ES-I3 (cell line): ENCODE data around the gene MAP10.

Experiments
- H3K36me3 ChIP-seq: 2 replicates; pipeline ENCODE4 v1.6.1; 2013; ENCODE audit warnings: mild to moderate bottlenecking, low read length, control low read depth, moderate library complexity; ENCODE audit not compliant: insufficient read depth
- H3K4me1 ChIP-seq: 2 replicates; pipeline ENCODE4 v1.6.1; 2013; ENCODE audit warnings: mild to moderate bottlenecking, control low read depth, low read length; ENCODE audit not compliant: insufficient read depth
- H3K9ac ChIP-seq: 2 replicates; pipeline ENCODE4 v1.6.1; 2013; ENCODE audit warnings: low read depth, mild to moderate bottlenecking, low read length, moderate library complexity
- H3K9me3 ChIP-seq: 2 replicates; pipeline ENCODE4 v1.6.1; 2013; ENCODE audit warnings: mild to moderate bottlenecking, low read length, moderate library complexity; ENCODE audit not compliant: control insufficient read depth, insufficient read depth

The MAP10 gene

DNA sequence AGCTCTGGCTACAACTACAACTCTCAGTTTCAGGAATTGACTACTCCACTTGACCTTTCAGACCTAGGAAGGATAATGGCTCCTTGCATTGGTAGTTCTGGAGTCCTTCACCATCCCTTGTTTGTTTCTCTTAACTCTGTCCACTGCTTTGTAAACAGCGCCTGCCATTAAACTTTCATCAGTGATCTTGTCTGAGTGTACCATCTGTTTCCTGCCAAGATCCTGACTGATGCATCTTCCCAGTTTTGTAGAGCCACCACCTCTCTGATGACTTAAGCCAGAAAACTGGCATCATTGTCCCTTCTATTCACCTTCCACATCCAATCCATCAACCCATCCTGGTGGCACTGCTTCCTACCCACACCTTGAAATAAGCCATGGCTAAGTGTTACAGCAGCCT is 15.2 kb downstream of the MAP10 start:
- Histone ChIP-seq H3K36me3 (no peaks in the 10 kb centered on the region), H3K4me1 (no peaks in the 10 kb centered on the region), H3K9ac (no peak overlapping the region), H3K9me3 (no peaks in the 10 kb centered on the region)

DNA sequence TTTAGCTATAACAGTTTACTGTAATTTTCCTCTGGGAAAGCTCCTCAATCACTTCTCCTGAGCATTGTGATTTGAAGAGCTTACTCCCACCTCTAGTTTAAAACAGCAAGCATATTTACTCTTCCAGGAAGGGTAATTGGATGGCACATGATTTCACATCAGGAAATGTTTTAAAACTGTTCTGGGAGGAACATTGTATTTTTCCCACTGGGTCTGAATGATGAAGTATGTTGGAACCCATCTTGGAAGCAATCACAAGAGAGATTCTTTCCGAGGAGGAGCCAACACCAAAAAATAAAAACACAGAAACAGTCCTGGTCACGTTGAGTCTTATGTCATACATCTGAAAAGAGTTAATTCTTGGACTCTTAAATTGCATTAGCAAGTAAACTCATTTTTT is 17.3 kb downstream of the MAP10 start:
- Histone ChIP-seq H3K9ac (no peak overlapping the region), H3K4me1 (no peaks in the 10 kb centered on the region), H3K9me3 (no peaks in the 10 kb centered on the region), H3K36me3 (no peaks in the 10 kb centered on the region)

DNA sequence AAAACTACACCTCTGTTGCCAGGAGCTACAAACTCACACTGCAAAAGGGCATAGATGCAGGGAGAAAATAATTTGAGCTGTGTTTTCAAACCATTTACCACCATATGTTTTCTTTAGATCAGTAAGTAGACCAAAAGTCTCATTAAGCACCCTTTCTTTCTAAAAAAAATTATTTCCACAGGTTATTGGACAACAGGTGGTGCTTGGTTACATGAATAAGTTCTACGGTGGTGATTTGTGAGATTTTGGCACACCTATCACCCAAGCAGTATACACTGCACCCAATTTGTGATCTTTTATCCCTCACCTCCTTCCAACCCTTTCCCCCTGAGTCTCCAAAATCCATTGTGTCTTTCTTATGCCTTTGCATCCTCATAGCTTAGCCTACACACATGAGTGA is 21.1 kb downstream of the MAP10 start:
- H3K9me3 ChIP-seq, result no peaks in the 10 kb centered on the region

DNA sequence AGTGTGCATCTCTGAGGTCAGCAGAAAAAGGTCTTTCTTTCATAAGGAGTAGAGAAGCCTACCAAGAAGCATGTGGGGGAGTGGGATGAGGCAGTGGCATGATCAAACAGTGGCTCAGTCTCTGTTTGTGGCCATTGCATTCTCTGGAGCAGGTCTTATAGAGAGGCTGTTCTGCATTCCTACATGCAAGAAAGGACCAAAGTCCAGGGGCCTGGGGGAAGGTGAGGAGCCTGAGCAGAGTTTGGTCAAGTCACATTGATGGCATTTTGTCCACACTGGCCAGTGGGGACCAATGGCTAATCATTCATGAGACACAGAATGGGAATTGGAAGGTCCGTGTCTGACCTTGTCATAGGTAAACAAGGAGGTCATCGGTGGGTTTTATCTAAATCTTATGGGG is 25.4 kb downstream of the MAP10 start:
- Histone ChIP-seq H3K4me1 (no peaks in the 10 kb centered on the region), H3K36me3 (no peaks in the 10 kb centered on the region), H3K9ac (no peak overlapping the region), H3K9me3 (no peaks in the 10 kb centered on the region)

More for the DNA sequence above, 21.1 kb downstream of the MAP10 start:
- H3K9ac ChIP-seq, result no peak overlapping the region
- no peaks in the 10 kb centered on the region for H3K4me1 ChIP-seq
- no peaks in the 10 kb centered on the region for H3K36me3 ChIP-seq

DNA sequence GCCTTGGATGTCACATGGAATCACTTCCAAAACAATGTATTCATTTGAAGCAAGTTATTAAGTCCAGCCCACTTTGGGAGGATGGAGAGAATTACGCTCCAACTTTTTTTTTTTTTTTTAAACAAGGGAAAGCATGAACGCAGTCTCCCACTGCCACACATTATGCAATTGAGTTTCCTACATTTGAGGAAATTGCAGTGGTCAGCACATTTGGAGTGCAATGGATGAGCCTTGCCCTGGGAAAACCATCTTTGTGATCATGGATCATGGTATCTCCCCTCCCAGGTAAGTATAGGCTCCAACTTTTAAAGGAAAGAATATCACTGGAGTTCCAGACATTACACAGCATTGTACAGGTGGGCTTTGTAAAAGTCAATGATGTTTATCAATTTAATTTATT is 26.7 kb downstream of the MAP10 start:
- H3K9ac ChIP-seq, result no peak overlapping the region

DNA sequence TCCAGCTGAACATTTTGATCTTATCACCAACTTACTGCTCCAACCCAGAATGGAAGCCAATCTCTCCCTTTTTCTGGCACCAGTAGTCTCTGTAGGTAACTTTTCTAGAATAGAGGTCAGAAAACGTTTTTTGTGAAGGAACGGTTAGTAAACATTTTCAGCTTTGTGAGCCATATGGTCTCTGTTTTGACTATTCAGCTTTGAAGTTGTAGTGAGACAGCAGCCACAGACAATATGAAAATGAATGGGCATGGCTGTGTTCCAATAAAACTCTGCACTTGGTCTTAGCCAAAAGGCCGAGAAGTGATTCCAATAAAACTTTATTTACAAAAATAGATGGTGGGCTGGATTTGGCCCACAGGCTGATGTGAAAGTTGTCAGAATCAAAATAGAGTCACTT is 28.9 kb downstream of the MAP10 start:
- H3K36me3 ChIP-seq, result no peaks in the 10 kb centered on the region
- H3K9ac ChIP-seq, result no peak overlapping the region
- H3K4me1 ChIP-seq, result no peaks in the 10 kb centered on the region
- no peaks in the 10 kb centered on the region for H3K9me3 ChIP-seq

More for the DNA sequence above, 26.7 kb downstream of the MAP10 start:
- no peaks in the 10 kb centered on the region for H3K4me1 ChIP-seq
- H3K9me3 ChIP-seq, result no peaks in the 10 kb centered on the region
- H3K36me3 ChIP-seq, result no peaks in the 10 kb centered on the region

DNA sequence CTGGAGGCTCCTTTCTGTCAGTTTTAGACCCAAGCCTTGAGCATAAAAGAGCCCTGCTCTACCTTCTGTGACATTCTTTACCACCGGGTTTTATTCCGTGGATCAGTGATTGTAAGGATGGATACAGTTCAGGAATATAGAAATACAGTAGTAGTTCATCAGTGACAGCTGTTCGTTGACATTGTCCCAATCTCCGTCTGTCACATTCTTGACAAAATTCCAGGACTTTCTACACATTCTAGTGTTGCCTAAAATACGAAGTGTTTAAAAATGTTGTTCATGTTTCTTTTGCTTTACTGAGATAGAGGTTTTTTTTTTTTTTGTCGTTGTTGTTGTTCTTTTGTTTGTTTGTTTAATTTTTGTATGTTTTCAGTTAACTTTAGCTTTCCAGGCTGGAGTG is 29.9 kb downstream of the MAP10 start:
- Histone ChIP-seq H3K4me1 (no peaks in the 10 kb centered on the region), H3K36me3 (no peaks in the 10 kb centered on the region), H3K9ac (no peak overlapping the region), H3K9me3 (0 out of 2 replicates have a peak, but pooled peaks cover 2% of the 10 kb centered on the region)

DNA sequence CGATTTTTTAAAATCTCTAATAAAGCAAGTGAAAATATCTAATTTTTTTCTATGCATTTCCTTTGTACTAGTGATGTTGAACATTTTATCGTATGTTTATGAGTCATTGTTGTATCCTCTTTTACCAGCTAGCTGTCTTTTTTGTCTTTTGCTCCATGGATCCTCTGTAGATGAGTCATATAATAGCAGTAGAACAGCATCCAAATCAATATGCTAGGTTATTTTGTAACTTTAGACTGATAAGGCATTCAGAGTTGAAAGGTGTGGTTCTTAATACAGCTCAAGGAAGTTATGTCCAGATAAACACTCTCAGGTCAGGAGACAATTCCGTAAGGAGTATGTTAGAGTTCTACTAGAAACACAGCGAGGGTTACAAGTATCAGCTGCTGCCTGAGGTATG is 31.9 kb downstream of the MAP10 start:
- Histone ChIP-seq H3K36me3 (no peaks in the 10 kb centered on the region), H3K9ac (no peak overlapping the region), H3K9me3 (peaks cover 2% of the 10 kb centered on the region; the same call in 1 of the 2 replicates), H3K4me1 (no peaks in the 10 kb centered on the region)

DNA sequence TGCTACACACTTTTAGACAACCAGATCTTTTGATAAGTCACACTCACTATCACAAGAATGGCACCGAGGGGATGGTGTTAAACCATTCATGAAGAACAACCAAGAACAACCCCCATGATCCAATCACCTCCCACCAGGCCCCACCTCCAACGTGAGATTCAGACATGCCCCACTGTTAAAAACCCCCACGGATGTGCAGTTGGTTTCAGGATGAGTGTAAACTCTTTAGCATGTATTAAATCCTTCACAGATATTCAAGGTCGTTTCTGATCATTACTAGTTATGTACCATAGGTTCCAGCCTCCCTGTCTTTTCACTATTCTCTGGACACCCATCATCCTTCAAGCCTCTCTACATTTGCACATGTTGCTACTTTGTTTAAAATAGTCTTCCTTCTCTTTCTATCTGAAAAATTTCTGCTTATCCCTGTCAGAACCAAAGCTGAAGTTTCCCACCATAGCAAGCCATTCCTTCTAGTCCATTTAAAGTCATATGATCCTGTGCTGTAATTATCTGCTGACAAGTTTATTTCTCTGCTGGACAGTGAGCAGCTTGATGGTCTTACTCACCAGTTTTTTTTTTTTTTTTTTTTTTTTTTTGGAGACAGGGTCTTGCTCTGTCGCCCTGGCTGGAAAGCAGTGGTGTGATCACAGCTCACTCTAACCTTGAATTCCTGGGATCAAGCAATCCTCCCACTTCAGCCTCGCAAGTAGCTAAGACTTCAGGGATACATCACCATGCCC is 36.8 kb downstream of the MAP10 start:
- H3K36me3 ChIP-seq, result no peaks in the 10 kb centered on the region
- peaks cover 2% of the 10 kb centered on the region; the same call in 1 of the 2 replicates for H3K9me3 ChIP-seq
- no peaks in the 10 kb centered on the region for H3K4me1 ChIP-seq
- no peak overlapping the region for H3K9ac ChIP-seq

DNA sequence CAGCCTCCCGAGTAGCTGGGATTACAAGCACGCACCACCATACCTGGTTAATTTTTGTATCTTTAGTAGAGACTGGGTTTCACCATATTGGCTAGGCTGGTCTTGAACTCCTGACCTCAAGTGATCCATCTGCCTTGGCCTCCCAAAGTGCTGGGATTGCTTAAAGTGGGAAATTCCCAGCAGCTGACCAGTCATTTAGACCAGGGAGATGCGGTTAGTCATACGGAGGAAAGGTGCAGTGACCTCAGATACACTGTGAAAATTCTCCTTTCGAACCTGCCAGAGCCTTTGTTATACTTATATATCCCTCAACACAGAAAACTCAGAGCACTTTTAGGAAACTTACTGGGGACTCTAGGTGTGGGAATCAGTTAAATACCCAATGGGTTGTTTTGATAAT is 39.6 kb downstream of the MAP10 start:
- Histone ChIP-seq H3K36me3 (no peaks in the 10 kb centered on the region; the same call in 1 of the 2 replicates), H3K4me1 (no peaks in the 10 kb centered on the region), H3K9ac (no peak overlapping the region), H3K9me3 (no peaks in the 10 kb centered on the region; the same call in 1 of the 2 replicates)

DNA sequence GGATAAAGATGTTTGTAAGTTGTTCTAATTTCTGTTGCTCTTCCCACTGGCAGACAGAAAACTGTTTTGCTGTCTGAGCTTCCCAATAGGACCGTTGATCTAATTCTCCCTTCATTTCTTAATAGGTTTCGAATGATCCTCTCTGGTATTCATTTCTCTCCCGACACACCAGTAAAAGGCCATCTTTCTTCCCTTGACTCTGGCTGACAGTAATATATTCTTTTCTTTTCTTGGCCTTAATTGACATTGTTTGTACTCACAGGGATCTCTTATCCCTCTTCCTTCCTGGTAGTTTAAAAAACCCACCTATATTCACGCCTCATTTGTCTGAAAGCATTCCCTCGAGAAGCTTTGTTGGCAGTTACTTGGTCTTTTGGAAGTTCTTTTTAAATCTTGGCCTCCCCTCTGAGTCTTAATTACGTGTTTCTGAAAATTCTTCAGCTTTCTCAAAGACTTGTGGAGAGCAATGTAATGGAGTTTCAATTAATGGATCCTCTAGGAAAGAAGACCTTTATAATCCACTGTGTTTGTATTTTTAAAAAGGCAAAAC is 40.3 kb downstream of the MAP10 start:
- H3K4me1 ChIP-seq, result no peaks in the 10 kb centered on the region
- H3K9me3 ChIP-seq, result no peaks in the 10 kb centered on the region; the same call in 1 of the 2 replicates
- H3K36me3 ChIP-seq, result no peaks in the 10 kb centered on the region; the same call in 1 of the 2 replicates
- H3K9ac ChIP-seq, result no peak overlapping the region

DNA sequence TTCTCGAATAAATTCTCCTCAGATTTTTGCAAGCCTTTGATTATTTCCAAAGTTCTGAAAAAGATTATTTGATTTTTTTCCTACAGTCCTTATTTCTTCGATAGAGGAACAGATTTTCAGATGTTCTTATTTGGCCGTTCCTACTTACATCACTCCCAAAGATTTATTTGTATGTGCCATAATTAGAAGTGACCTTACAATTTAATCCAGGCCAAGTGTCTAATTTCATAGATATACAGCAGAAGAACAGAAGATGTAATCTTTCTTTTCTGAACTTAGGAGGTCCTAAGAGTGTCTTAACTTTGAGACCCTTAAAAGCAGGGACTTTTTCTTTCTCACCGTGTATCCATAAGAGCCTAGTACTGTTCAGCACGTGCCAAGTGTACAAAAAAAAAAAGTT is 46.3 kb downstream of the MAP10 start:
- H3K9me3 ChIP-seq, result no peaks in the 10 kb centered on the region
- no peaks in the 10 kb centered on the region for H3K4me1 ChIP-seq
- H3K9ac ChIP-seq, result no peak overlapping the region
- no peaks in the 10 kb centered on the region; the same call in 1 of the 2 replicates for H3K36me3 ChIP-seq

DNA sequence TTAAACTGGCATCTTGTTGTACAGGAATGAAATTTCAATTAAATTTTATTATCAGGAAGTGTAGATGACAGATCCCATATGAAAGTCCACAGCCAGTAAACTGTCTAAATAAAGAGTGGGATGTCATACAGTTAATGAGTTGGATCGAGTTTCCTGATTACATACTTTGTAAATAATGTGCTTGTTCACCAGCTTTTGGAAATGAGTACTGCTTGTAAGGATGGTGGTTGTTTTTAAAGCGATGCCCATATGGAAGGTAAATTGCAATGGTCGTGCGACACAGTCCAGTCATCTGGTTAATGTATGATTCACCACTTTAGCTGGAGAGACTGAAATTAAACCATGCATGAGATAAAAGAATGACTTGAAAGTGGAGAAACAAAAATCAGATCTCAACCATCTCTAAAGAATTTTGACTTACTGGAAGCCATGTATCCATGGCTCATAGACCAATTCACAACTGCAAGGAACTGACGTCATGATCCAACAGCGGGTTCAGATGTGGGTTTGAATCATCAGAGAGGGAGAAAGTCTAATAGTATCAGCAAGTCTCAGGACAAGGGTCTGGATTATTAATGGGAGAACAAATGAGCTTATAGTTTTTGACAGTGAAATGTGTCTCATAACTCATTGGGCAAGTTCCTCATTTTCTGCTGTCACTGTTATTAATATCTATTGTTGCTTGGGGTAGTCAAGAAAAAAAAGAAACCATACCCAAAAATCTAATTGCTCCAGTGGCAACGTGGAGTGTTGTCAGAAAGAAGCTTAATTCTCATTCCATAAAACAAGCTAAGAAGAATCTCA is 49.0 kb downstream of the MAP10 start:
- H3K4me1 ChIP-seq, result no peaks in the 10 kb centered on the region
- H3K36me3 ChIP-seq, result no peaks in the 10 kb centered on the region
- no peaks in the 10 kb centered on the region for H3K9me3 ChIP-seq
- H3K9ac ChIP-seq, result no peak overlapping the region

DNA sequence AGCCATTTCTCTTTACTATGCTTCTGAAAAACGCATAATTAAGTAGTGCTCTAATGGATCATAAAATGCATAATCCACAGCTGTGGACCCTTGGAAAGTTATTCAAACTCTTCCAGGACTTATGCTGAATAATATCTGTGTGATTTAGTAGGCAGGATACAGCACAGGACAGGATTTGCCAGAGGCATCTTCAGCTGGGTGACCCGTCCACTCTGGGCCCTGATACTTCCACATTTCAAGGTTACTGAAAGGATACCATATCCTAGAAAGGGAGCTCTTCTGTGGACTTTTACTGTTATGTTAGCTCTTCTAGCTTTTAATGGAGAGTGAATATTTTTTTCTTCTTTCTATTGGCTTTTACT is 49.6 kb downstream of the MAP10 start:
- H3K4me1 ChIP-seq, result no peaks in the 10 kb centered on the region
- no peak overlapping the region for H3K9ac ChIP-seq
- H3K36me3 ChIP-seq, result no peaks in the 10 kb centered on the region
- no peaks in the 10 kb centered on the region for H3K9me3 ChIP-seq

DNA sequence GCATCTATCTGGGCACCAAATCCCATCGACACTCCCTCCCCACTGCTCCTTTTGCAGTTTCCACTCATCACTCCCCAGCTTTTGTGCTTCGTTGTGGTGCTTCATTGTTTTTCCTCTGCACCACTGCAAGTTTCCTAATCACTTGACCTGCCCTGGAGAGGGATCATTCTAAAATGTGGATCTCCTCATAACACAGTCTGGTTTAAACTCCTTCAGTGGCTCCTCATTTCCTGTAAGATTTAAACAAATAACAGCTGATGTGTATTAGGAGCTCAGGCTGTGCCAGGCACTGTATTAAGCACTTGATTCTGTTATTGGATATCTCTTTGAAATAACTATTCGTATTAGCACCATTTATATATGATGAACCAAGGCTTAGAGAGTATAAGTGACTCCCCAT is 51.3 kb downstream of the MAP10 start:
- Histone ChIP-seq H3K4me1 (no peaks in the 10 kb centered on the region), H3K36me3 (no peaks in the 10 kb centered on the region), H3K9ac (no peak overlapping the region)

More for the DNA sequence above, 51.3 kb downstream of the MAP10 start:
- H3K9me3 ChIP-seq, result no peaks in the 10 kb centered on the region
